Dendritic cell treated with granulocyte-macrophage colony-stimulating factor and Interleukin-4, amounts not matched to agents 40 ng/mL and 50 ng/mL, for 4 days (primary cell): ENCODE results near the gene GNB2.

Experiments
- H3K27ac Mint-ChIP-seq: one replicate; pipeline ENCODE4 v1.8.0; 2022; ENCODE audit warnings: mild to moderate bottlenecking, mixed read lengths
- H3K27me3 Mint-ChIP-seq: one replicate; pipeline ENCODE4 v1.8.0; 2022; ENCODE audit warnings: mild to moderate bottlenecking, mixed read lengths
- H3K36me3 Mint-ChIP-seq: one replicate; pipeline ENCODE4 v1.8.0; 2022; ENCODE audit warnings: low read depth, mixed read lengths
- H3K4me1 Mint-ChIP-seq: one replicate; pipeline ENCODE4 v1.8.0; 2022; ENCODE audit warnings: low read depth, mixed read lengths
- H3K4me3 Mint-ChIP-seq: one replicate; pipeline ENCODE4 v1.8.0; 2022; ENCODE audit warnings: mild to moderate bottlenecking, moderate library complexity, mixed read lengths
- H3K9me3 Mint-ChIP-seq: one replicate; pipeline ENCODE4 v1.8.0; 2022; ENCODE audit warnings: mixed read lengths
- intact Hi-C: fragments of 100-400 bp; cut with micrococcal nuclease; formaldehyde crosslinking; loops from one replicate; pipeline ENCODE4 v1.15.0; 2022

GNB2 gene

DNA sequence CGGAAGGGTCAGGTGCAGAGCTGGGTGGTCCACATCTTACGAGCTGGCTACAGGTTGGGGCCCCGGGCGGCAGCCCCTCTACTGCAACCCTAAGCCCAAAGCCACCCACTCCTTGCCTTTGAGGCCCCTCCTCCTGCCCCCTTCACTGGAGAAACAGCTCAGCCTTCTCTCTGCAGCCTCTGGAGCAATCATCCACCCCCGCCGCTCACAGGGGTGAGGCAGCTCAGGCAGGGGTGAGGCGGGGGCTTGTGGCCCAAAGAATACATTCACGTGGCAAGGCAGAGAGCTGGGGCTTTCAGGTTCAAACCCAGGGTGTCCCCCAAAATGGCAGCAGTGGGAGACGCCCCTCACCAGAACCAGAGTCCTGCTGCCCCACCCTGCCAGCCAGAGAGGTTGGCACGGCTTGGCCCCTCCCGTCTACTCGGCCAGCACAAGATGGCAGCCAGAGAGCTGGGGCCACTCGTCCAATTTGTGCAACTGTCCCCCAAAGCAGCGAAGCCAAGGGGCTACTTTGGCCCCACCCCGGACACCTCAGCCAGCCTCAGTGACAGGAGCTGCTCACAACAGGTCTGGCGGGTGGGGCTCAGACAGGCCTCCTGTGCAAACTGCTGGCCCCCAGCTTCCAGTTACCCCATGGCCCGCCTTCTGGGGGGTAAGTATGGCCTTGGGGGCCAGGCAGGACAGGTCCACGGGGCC lies 7.2 kb downstream of the GNB2 start:
- intact Hi-C loops: no loop called here
- Mint-ChIP-seq H3K9me3 (no peaks in the 10 kb centered on the region), H3K36me3 (peaks cover 100% of the 10 kb centered on the region), H3K4me3 (no peak overlapping the region), H3K4me1 (peaks cover 42% of the 10 kb centered on the region), H3K27me3 (no peaks in the 10 kb centered on the region), H3K27ac (peak overlapping the region; percentile 9)

GRCh38 chr7:100681491-100682227 lies 8.1 kb downstream of the GNB2 start:
- peaks cover 36% of the 10 kb centered on the region for H3K4me1 Mint-ChIP-seq
- no peak overlapping the region for H3K4me3 Mint-ChIP-seq
- no peak overlapping the region for H3K27ac Mint-ChIP-seq
- intact Hi-C loops: no loop called here
- H3K36me3 Mint-ChIP-seq: peaks cover 100% of the 10 kb centered on the region
- no peaks in the 10 kb centered on the region for H3K9me3 Mint-ChIP-seq
- no peaks in the 10 kb centered on the region for H3K27me3 Mint-ChIP-seq

DNA sequence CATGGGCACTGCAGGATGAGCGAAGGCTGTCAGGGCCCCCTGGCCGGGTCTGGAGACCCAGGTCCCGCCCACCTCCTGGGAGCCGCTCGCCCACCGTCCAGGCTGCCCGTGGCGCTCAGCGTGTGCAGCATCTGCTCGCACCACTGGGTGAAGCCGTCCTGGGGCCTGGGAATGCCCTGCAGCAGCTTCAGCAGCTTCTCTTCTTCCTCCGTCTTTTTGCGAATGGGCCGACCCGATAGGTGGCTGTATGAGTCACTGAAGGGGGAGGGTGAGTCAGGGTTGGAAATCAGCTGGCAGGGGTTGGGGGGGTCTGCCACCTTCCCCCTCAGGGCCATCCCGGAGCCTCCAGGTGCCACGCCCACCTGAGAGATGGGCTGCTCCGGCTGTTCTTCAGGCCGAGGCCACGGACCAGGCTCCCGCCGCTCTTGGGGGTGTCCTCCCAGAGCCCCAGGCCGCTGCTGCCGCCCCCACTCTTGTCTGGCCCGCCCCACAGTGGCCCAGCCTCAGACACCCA lies 8.7 kb downstream of the GNB2 start:
- Mint-ChIP-seq H3K27me3 (no peaks in the 10 kb centered on the region), H3K36me3 (peaks cover 100% of the 10 kb centered on the region), H3K27ac (no peak overlapping the region), H3K9me3 (no peaks in the 10 kb centered on the region), H3K4me1 (peaks cover 32% of the 10 kb centered on the region), H3K4me3 (no peak overlapping the region)
- intact Hi-C loops: no loop called here

- Mint-ChIP-seq H3K4me1 (peaks cover 28% of the 10 kb centered on the region), H3K36me3 (peaks cover 100% of the 10 kb centered on the region), H3K9me3 (no peaks in the 10 kb centered on the region), H3K27me3 (no peaks in the 10 kb centered on the region), H3K4me3 (no peak overlapping the region), H3K27ac (no peak overlapping the region)
- intact Hi-C loops: no loop called here
Observed at GRCh38 chr7:100682991-100683658, 9.6 kb downstream of the GNB2 start.

GRCh38 chr7:100683659-100684533 lies 10.4 kb downstream of the GNB2 start:
- no peaks in the 10 kb centered on the region for H3K27me3 Mint-ChIP-seq
- peaks cover 100% of the 10 kb centered on the region for H3K36me3 Mint-ChIP-seq
- peaks cover 30% of the 10 kb centered on the region for H3K4me1 Mint-ChIP-seq
- H3K4me3 Mint-ChIP-seq: no peak overlapping the region
- no peak overlapping the region for H3K27ac Mint-ChIP-seq
- no peaks in the 10 kb centered on the region for H3K9me3 Mint-ChIP-seq
- intact Hi-C loops: no loop called here

- Mint-ChIP-seq H3K4me1 (peaks cover 31% of the 10 kb centered on the region), H3K27ac (no peak overlapping the region), H3K9me3 (no peaks in the 10 kb centered on the region), H3K36me3 (peaks cover 100% of the 10 kb centered on the region), H3K4me3 (no peak overlapping the region), H3K27me3 (no peaks in the 10 kb centered on the region)
- intact Hi-C loops: no loop called here
Observed at GRCh38 chr7:100684534-100685042, 11.0 kb downstream of the GNB2 start.

- H3K4me3 Mint-ChIP-seq: no peak overlapping the region
- peak overlapping the region; percentile 44 for H3K27ac Mint-ChIP-seq
- intact Hi-C loops: no loop called here
- peaks cover 99% of the 10 kb centered on the region for H3K36me3 Mint-ChIP-seq
- H3K4me1 Mint-ChIP-seq: peaks cover 33% of the 10 kb centered on the region
- H3K27me3 Mint-ChIP-seq: no peaks in the 10 kb centered on the region
- H3K9me3 Mint-ChIP-seq: no peaks in the 10 kb centered on the region
Observed at GRCh38 chr7:100685049-100685605, 11.6 kb downstream of the GNB2 start.

DNA sequence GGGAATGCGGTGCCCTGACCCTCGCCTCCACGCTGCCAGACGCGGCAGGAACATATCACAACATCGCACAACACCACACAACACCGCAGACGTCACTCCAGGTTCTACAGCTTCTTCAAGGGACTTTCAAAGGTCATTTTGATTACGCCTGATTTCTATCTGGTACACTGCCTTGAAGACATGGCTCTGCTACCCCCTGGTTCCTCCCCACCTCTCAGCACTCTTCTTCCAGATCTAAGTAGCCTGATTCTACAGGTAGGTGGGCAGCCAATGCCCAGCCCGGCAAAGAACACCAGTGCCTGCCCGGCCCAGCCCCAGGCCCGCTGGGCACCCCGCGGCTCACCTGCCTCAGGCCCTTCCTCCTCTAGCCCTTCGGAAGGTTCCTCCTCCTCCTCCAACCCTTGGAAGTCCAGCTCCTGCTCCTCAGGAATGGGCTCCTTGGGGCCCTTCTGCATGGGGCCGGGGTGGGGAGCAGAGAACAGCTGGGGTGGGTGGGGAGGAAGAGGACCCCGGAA lies 12.1 kb downstream of the GNB2 start:
- H3K36me3 Mint-ChIP-seq: peaks cover 93% of the 10 kb centered on the region
- no peak overlapping the region for H3K4me3 Mint-ChIP-seq
- peak overlapping the region; percentile 44 for H3K27ac Mint-ChIP-seq
- intact Hi-C loops: no loop called here
- H3K9me3 Mint-ChIP-seq: no peaks in the 10 kb centered on the region
- H3K27me3 Mint-ChIP-seq: no peaks in the 10 kb centered on the region
- peaks cover 27% of the 10 kb centered on the region for H3K4me1 Mint-ChIP-seq

GRCh38 chr7:100686201-100686821 lies 12.8 kb downstream of the GNB2 start:
- Mint-ChIP-seq H3K27me3 (no peaks in the 10 kb centered on the region), H3K36me3 (peaks cover 87% of the 10 kb centered on the region), H3K9me3 (no peaks in the 10 kb centered on the region), H3K27ac (no peak overlapping the region), H3K4me1 (peaks cover 30% of the 10 kb centered on the region), H3K4me3 (no peak overlapping the region)
- intact Hi-C loops: no loop called here

DNA sequence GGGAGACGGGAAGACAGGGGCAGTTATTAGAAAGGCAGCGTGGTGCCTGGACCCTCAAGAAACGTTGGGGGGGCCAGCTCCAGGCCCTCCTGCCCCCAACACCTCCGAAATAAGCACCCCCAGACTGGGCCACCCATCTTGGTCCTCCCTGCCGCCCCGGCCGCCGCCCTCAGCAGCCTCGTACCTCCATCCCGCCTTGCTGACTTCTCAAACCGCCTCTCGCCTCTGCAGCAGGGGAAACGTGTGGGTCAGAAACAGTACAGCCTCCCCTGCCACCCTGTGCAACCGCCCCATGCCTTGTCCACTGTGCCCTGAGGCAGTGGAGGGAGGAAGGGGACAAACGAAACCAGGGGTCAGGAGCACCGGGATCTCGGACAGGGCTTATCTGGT lies 13.3 kb downstream of the GNB2 start:
- Mint-ChIP-seq H3K9me3 (no peaks in the 10 kb centered on the region), H3K27ac (no peak overlapping the region), H3K27me3 (no peaks in the 10 kb centered on the region), H3K36me3 (peaks cover 82% of the 10 kb centered on the region), H3K4me1 (peaks cover 35% of the 10 kb centered on the region), H3K4me3 (no peak overlapping the region)
- intact Hi-C loops: no loop called here

DNA sequence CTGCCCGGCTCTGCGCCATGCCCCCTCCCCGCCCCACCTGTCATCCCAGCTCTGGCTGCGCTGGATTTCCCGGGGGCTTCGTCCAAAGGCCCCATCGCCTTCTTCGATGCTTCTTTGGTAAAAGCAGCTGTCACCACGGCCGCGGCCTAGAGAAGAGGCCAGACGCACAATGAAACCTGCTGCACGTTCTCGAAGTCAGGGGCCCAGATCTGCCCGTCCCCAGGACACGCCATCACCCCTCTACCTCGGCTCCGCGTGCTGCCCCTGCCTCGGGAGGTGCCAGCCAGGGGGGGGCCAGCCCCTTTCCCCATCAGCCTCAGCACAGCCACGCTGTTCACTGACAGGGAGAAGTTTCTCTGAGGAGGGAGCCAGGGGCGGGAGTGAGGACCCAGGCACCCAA lies 13.7 kb downstream of the GNB2 start:
- Mint-ChIP-seq H3K36me3 (peaks cover 78% of the 10 kb centered on the region), H3K9me3 (no peaks in the 10 kb centered on the region), H3K27ac (no peak overlapping the region), H3K4me3 (no peak overlapping the region), H3K27me3 (no peaks in the 10 kb centered on the region), H3K4me1 (peaks cover 39% of the 10 kb centered on the region)
- intact Hi-C loops: no loop called here

DNA sequence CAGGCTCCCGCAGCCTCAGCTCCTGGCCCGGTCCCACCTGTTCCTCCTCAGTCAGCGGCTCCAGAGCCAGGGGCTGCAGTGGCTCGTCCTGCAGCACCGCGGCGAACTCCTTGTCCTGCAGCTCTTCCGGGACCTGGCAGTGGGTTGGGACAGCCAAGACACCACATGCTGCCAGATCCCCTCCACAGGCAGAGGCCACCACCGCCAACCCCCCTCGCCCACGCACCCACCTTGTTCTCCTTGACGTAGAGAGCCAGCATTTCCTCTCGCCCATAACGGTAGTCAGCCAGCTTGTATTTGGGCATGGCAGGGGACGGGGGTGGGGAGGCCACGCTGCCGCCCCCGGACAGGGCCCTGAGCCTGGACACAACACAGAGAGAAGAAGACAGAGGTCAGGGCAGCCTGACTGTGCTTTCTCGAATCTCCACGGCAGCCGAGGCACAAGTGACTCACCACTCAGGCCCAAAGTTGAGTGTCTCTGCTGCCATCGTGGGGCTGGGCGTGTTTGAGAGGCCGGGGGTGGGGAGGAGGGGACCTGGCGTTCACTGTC lies 14.3 kb downstream of the GNB2 start:
- Mint-ChIP-seq H3K4me1 (peaks cover 45% of the 10 kb centered on the region), H3K4me3 (no peak overlapping the region), H3K36me3 (peaks cover 74% of the 10 kb centered on the region), H3K27me3 (no peaks in the 10 kb centered on the region), H3K9me3 (no peaks in the 10 kb centered on the region), H3K27ac (peak overlapping the region; percentile 31)
- intact Hi-C loops: no loop called here
